Lower leg skin (tissue), 3 donors: ENCODE data around the gene GJC2.

Source experiments
- CTCF ChIP-seq, 3 donors: fragments of 450-650 bp; IDR thresholded peaks; one replicate each; pipeline ENCODE4 v1.5.1; 2016; ENCODE audit warnings: antibody characterized with exemption in 3 of 3, mild to moderate bottlenecking in 3 of 3, moderate library complexity in 2 of 3
- POLR2A ChIP-seq, 2 donors: fragments of 450-650 bp; IDR thresholded peaks; one replicate each; pipeline ENCODE4 v1.6.1; 2016 to 2017; ENCODE audit warnings: antibody characterized with exemption in 2 of 2, mild to moderate bottlenecking in 1 of 2, moderate library complexity in 1 of 2

- TF ChIP-seq POLR2A (IDR thresholded peaks at IDR 0.05): no peak
- no peak for TF ChIP-seq CTCF (IDR thresholded peaks at IDR 0.05)
Measured at GRCh38 chr1:228144193-228144992, 5.3 kb upstream of the GJC2 start.
